ENCODE data around the gene TLR7. TPM values are rescaled to one million over a fixed set of nuclear protein-coding genes. Genes with fewer than 3 reads are reported as not detected.

TLR7 gene
- total and polyA plus RNA-seq, 2 of the 4 experiments (the other 2 are of a cell fraction), result not detected

GRCh38 chrX:12898073-12898472, 31.2 kb downstream of the TLR7 start:
- H3K9me1 ChIP-seq (ENCODE audit: insufficient read depth, low read length), result no peaks in the 10 kb centered on the region
- H3K27me3 ChIP-seq (ENCODE audit: control insufficient read depth, insufficient read depth, low read length), result no peaks in the 10 kb centered on the region
- H3K23ac ChIP-seq (ENCODE audit: low read depth, low read length), result no peak overlapping the region
- H2BK120ac ChIP-seq (ENCODE audit: low read depth, low read length), result no peak overlapping the region
- H3K4me2 ChIP-seq (ENCODE audit: low read depth, low read length), result no peak overlapping the region
- H3K18ac ChIP-seq (ENCODE audit: low read depth, low read length), result no peak overlapping the region
- H2BK20ac ChIP-seq (ENCODE audit: low read depth, low read length), result no peak overlapping the region
- no peak overlapping the region for H3K56ac ChIP-seq (ENCODE audit: extremely low read depth, insufficient read depth, low read length)
- no peak overlapping the region for H2AFZ ChIP-seq (replicated peaks; ENCODE audit: low read length, poor library complexity)
- H3K9ac ChIP-seq (ENCODE audit: low read depth, low read length), result no peak overlapping the region
- no peaks in the 10 kb centered on the region for H3K4me1 ChIP-seq (ENCODE audit: control insufficient read depth, insufficient read depth, low read length)
- intact Hi-C loops (cut with micrococcal nuclease), result no loop called here
- no peak overlapping the region for H4K8ac ChIP-seq (ENCODE audit: low read depth in 2 of 2, low read length in 2 of 2)
- no peaks in the 10 kb centered on the region for H3K36me3 ChIP-seq (ENCODE audit: control insufficient read depth, insufficient read depth, low read length)
- ChIA-PET POLR2A (ENCODE audit: unreplicated experiment) (no interaction called here), CTCF (no interaction called here)
- 62% methylated on average over 4 of the region's 5 CpGs; no CpG with 5 or more reads in 1 of the 2 experiments for WGBS, 2 experiments (ENCODE audit: extremely low coverage in 2 of 2, insufficient read length in 1 of 2)
- H3K4ac ChIP-seq (ENCODE audit: low read depth, low read length), result no peak overlapping the region
- no peak overlapping the region for H4K91ac ChIP-seq (ENCODE audit: insufficient read depth, low read depth, low read length)
- no peak overlapping the region for H3K27ac ChIP-seq (ENCODE audit: insufficient read depth, low read length)
- in situ Hi-C loops (cut with MboI; ENCODE audit: low sequenced_read_pairs), result no loop called here
- DNase-seq (no peak), ATAC-seq (ENCODE audit: low read depth) (no peak)
- no peak overlapping the region for H2AK9ac ChIP-seq (replicated peaks; ENCODE audit: low read depth, low read length, poor library complexity)
- no peak overlapping the region for H2AK5ac ChIP-seq (ENCODE audit: low read depth, low read length)
- H3K79me1 ChIP-seq (ENCODE audit: low read depth in 1 of 2, low read length in 2 of 2), result no peaks in the 10 kb centered on the region
- no peak for TF ChIP-seq NFE2L2 (IDR thresholded peaks at IDR 0.05; ENCODE audit: low read depth, low read length)
- TF ChIP-seq BHLHE40 (IDR thresholded peaks at IDR 0.05; ENCODE audit: low read depth, low read length), result no peak
- no peak for TF ChIP-seq MXI1 (IDR thresholded peaks at IDR 0.05; ENCODE audit: borderline replicate concordance, low read depth, low read length)
- no peak for TF ChIP-seq RAD21 (IDR thresholded peaks at IDR 0.05; ENCODE audit: low read length)
- no peak for TF ChIP-seq RFX5 (IDR thresholded peaks at IDR 0.05; ENCODE audit: low read depth, low read length)
- TF ChIP-seq, protein P1, sequence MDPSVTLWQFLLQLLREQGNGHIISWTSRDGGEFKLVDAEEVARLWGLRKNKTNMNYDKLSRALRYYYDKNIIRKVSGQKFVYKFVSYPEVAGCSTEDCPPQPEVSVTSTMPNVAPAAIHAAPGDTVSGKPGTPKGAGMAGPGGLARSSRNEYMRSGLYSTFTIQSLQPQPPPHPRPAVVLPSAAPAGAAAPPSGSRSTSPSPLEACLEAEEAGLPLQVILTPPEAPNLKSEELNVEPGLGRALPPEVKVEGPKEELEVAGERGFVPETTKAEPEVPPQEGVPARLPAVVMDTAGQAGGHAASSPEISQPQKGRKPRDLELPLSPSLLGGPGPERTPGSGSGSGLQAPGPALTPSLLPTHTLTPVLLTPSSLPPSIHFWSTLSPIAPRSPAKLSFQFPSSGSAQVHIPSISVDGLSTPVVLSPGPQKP (IDR thresholded peaks at IDR 0.05; ENCODE audit: borderline replicate concordance, low read depth, low read length), result no peak
- TF ChIP-seq FOS (IDR thresholded peaks at IDR 0.05; ENCODE audit: low read depth, low read length), result no peak
- TF ChIP-seq RCOR1 (IDR thresholded peaks at IDR 0.05; ENCODE audit: insufficient replicate concordance, low read length), result no peak
- TF ChIP-seq POLR2A (IDR thresholded peaks at IDR 0.05; ENCODE audit: low read depth, low read length), result no peak
- TF ChIP-seq CEBPB (IDR thresholded peaks at IDR 0.05; ENCODE audit: low read depth, low read length), result no peak
- TF ChIP-seq MAZ (IDR thresholded peaks at IDR 0.05; ENCODE audit: borderline replicate concordance, low read depth, low read length), result no peak
- no peak for TF ChIP-seq MAFK (IDR thresholded peaks at IDR 0.05; ENCODE audit: low read depth, low read length)
- TF ChIP-seq, protein P2, sequence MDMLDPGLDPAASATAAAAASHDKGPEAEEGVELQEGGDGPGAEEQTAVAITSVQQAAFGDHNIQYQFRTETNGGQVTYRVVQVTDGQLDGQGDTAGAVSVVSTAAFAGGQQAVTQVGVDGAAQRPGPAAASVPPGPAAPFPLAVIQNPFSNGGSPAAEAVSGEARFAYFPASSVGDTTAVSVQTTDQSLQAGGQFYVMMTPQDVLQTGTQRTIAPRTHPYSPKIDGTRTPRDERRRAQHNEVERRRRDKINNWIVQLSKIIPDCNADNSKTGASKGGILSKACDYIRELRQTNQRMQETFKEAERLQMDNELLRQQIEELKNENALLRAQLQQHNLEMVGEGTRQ (IDR thresholded peaks at IDR 0.05; ENCODE audit: low read depth, low read length), result no peak
- no peak for TF ChIP-seq CTCF (conservative IDR thresholded peaks at IDR 0.05; ENCODE audit: low read depth, low read length)
- TF ChIP-seq CHD1 (IDR thresholded peaks at IDR 0.05; ENCODE audit: low read depth, low read length), result no peak
- TF ChIP-seq SMC3 (IDR thresholded peaks at IDR 0.05; ENCODE audit: low read depth, low read length), result no peak
- dilution Hi-C loops (cut with HindIII; ENCODE audit: low sequenced_read_pairs, unreplicated experiment), result no loop called here
- no peaks in the 10 kb centered on the region for H3K9me3 ChIP-seq (ENCODE audit: control insufficient read depth, insufficient read depth, low read length)
- no peaks in the 10 kb centered on the region for H4K20me1 ChIP-seq (ENCODE audit: insufficient read depth, low read length)
- no TSS peak for BruUV-seq (replicated peaks)
- H2BK15ac ChIP-seq (ENCODE audit: low read depth, low read length), result no peak overlapping the region
- H2BK5ac ChIP-seq (ENCODE audit: low read depth, low read length, poor library complexity, severe bottlenecking), result no peak overlapping the region
- H3K14ac ChIP-seq (replicated peaks; ENCODE audit: low read depth, low read length), result no peak overlapping the region
- H3K4me3 ChIP-seq (ENCODE audit: insufficient read depth, low read depth, low read length), result no peak overlapping the region
- no peak overlapping the region for H4K5ac ChIP-seq (ENCODE audit: low read depth, low read length)
